CD8-positive, alpha-beta memory T cell (primary cell): ENCODE measurements around the gene DEFB123. TPM values are rescaled to one million over a fixed set of nuclear protein-coding genes. Genes with fewer than 3 reads are reported as not detected.
A peak's percentile ranks its signal among the peaks of the same experiment; 100 is the strongest.

Experiments
- CTCF ChIA-PET: fragments of 350-600 bp; sonication (Branson Sonifier 250); formaldehyde crosslinking; loops from one replicate; lab custom pipeline; 2021; ENCODE audit warnings: antibody characterized with exemption; lab: Charles Lee
- POLR2A ChIA-PET: fragments of 350-600 bp; sonication (Branson Sonifier 250); formaldehyde crosslinking; loops from one replicate; lab custom pipeline; 2021; ENCODE audit warnings: antibody characterized with exemption; lab: Charles Lee
- DNase-seq, 5 donors: peaks; one replicate each; pipeline versions ENCODE4 v3.0.0 to v3.0.0-alpha.2; 2020 to 2022; ENCODE audit warnings: mixed read lengths in 1 of 5
- H3K27ac ChIP-seq: one replicate; pipeline ENCODE4 v1.7.0; 2013; ENCODE audit warnings: low read depth, mild to moderate bottlenecking, low read length, moderate library complexity
- H3K27me3 ChIP-seq: 2 replicates; pipeline ENCODE4 v1.7.0; 2013; ENCODE audit warnings: low read length, mild to moderate bottlenecking; ENCODE audit not compliant: insufficient read depth, poor library complexity, severe bottlenecking
- H3K36me3 ChIP-seq: 2 replicates; pipeline ENCODE4 v1.7.0; 2013; ENCODE audit warnings: mild to moderate bottlenecking, low read length, moderate library complexity; ENCODE audit not compliant: insufficient read depth
- H3K4me1 ChIP-seq: 2 replicates; pipeline ENCODE4 v1.7.0; 2013; ENCODE audit warnings: mild to moderate bottlenecking, low read length, moderate library complexity; ENCODE audit not compliant: insufficient read depth
- H3K4me3 ChIP-seq: 2 replicates; pipeline ENCODE4 v1.7.0; 2013; ENCODE audit warnings: mild to moderate bottlenecking, low read length
- H3K9me3 ChIP-seq: 2 replicates; pipeline ENCODE4 v1.7.0; 2013; ENCODE audit warnings: mild to moderate bottlenecking, low read length
- H3K27ac Mint-ChIP-seq, 8 donors: one replicate each; pipeline ENCODE4 v1.8.0; 2020 to 2021; ENCODE audit warnings: mixed read lengths in 8 of 8, mild to moderate bottlenecking in 6 of 8, inconsistent platforms in 3 of 8, moderate library complexity in 3 of 8
- H3K27me3 Mint-ChIP-seq, 2 donors: one replicate each; pipeline ENCODE4 v1.8.0; 2020 to 2021; ENCODE audit warnings: mixed read lengths in 2 of 2, mild to moderate bottlenecking in 1 of 2, moderate library complexity in 1 of 2
- H3K36me3 Mint-ChIP-seq, 3 donors: one replicate each; pipeline ENCODE4 v1.8.0; 2020 to 2021; ENCODE audit warnings: mixed read lengths in 3 of 3, inconsistent platforms in 1 of 3, mild to moderate bottlenecking in 1 of 3
- H3K4me1 Mint-ChIP-seq, 3 donors: one replicate each; pipeline ENCODE4 v1.8.0; 2020 to 2021; ENCODE audit warnings: mixed read lengths in 3 of 3, inconsistent platforms in 1 of 3, mild to moderate bottlenecking in 1 of 3
- H3K4me3 Mint-ChIP-seq, 7 donors: one replicate each; pipeline ENCODE4 v1.8.0; 2020 to 2021; ENCODE audit warnings: mixed read lengths in 7 of 7, mild to moderate bottlenecking in 6 of 7, moderate library complexity in 4 of 7, inconsistent platforms in 2 of 7
- H3K9me3 Mint-ChIP-seq, 5 donors: one replicate each; pipeline ENCODE4 v1.8.0; 2020 to 2022; ENCODE audit warnings: mixed read lengths in 5 of 5, mild to moderate bottlenecking in 3 of 5, moderate library complexity in 2 of 5, inconsistent platforms in 1 of 5
- polyA plus RNA-seq: library from polyadenylated mRNA; unstranded; fragments of 300-500 nt; fragmentation: Illumina TruSeq; gene quantifications from one replicate; pipeline ENCODE4 v1.2.3, GENCODE V29; 2021
- total RNA-seq, 2 experiments: library from RNA; stranded (reverse); gene quantifications; one replicate each; pipeline ENCODE4 v1.2.3, GENCODE V29; 2021

Gene DEFB123
- total and polyA plus RNA-seq, 3 experiments from 2014 or later = not detected

- Mint-ChIP-seq H3K27ac (no peak overlapping the region), H3K4me1 (peaks cover 10 to 11% (median 10%) of the 10 kb centered on the region in 3 donors), H3K27me3 (peaks cover 36 to 51% of the 10 kb centered on the region in 2 donors), H3K36me3 (no peaks in the 10 kb centered on the region), H3K9me3 (peaks cover 0 to 4% (median 0%) of the 10 kb centered on the region in 5 donors), H3K4me3 (no peak overlapping the region)
- H3K4me1 ChIP-seq = no peaks in the 10 kb centered on the region
- no peak overlapping the region for H3K4me3 ChIP-seq
- H3K36me3 ChIP-seq = no peaks in the 10 kb centered on the region
- no peaks in the 10 kb centered on the region for H3K27me3 ChIP-seq
- H3K9me3 ChIP-seq = no peaks in the 10 kb centered on the region
- CTCF ChIA-PET = interaction anchor here (0.9 to 2.4 kb wide), 2 partner anchors 15 to 27 kb away, joined by 3 to 8 read pairs; no protein-coding TSS in a partner anchor
- POLR2A ChIA-PET = no interaction called here
- DNase-seq = no peak
- H3K27ac ChIP-seq = no peak overlapping the region
Observed at GRCh38 chr20:31475472-31476293, 35.3 kb downstream of the DEFB123 start.

GRCh38 chr20:31476294-31476585, 35.8 kb downstream of the DEFB123 start:
- POLR2A ChIA-PET = no interaction called here

GRCh38 chr20:31476643-31477215, 36.3 kb downstream of the DEFB123 start:
- CTCF ChIA-PET = no interaction called here
- H3K4me3 Mint-ChIP-seq = no peak overlapping the region
- peaks cover 0 to 4% (median 0%) of the 10 kb centered on the region in 5 donors for H3K9me3 Mint-ChIP-seq
- no peak overlapping the region for H3K27ac Mint-ChIP-seq
- Histone ChIP-seq H3K27me3 (no peaks in the 10 kb centered on the region), H3K9me3 (no peaks in the 10 kb centered on the region), H3K4me1 (no peaks in the 10 kb centered on the region), H3K36me3 (no peaks in the 10 kb centered on the region), H3K27ac (no peak overlapping the region), H3K4me3 (no peak overlapping the region)
- no peaks in the 10 kb centered on the region for H3K36me3 Mint-ChIP-seq
- no peak for DNase-seq
- H3K4me1 Mint-ChIP-seq = peaks cover 10 to 11% (median 10%) of the 10 kb centered on the region in 3 donors
- POLR2A ChIA-PET = no interaction called here
- peaks cover 36 to 58% of the 10 kb centered on the region in 2 donors for H3K27me3 Mint-ChIP-seq

More at GRCh38 chr20:31476294-31476585, 35.8 kb downstream of the DEFB123 start:
- DNase-seq = no peak
- no peaks in the 10 kb centered on the region for H3K4me1 ChIP-seq
- no peaks in the 10 kb centered on the region for H3K27me3 ChIP-seq
- Mint-ChIP-seq H3K9me3 (peaks cover 0 to 4% (median 0%) of the 10 kb centered on the region in 5 donors), H3K27ac (no peak overlapping the region), H3K4me1 (peaks cover 10 to 11% (median 10%) of the 10 kb centered on the region in 3 donors), H3K4me3 (no peak overlapping the region), H3K27me3 (peaks cover 36 to 53% of the 10 kb centered on the region in 2 donors), H3K36me3 (no peaks in the 10 kb centered on the region)
- H3K9me3 ChIP-seq = no peaks in the 10 kb centered on the region
- H3K36me3 ChIP-seq = no peaks in the 10 kb centered on the region
- CTCF ChIA-PET = no interaction called here
- H3K27ac ChIP-seq = no peak overlapping the region
- H3K4me3 ChIP-seq = no peak overlapping the region

GRCh38 chr20:31484001-31484400, 43.6 kb downstream of the DEFB123 start:
- no peak overlapping the region for H3K4me3 Mint-ChIP-seq
- DNase-seq = no peak
- CTCF ChIA-PET = no interaction called here

GRCh38 chr20:31485450-31486339, 45.3 kb downstream of the DEFB123 start:
- Histone ChIP-seq H3K9me3 (no peaks in the 10 kb centered on the region), H3K27me3 (peaks cover 5% of the 10 kb centered on the region), H3K4me1 (no peaks in the 10 kb centered on the region), H3K4me3 (no peak overlapping the region), H3K27ac (no peak overlapping the region), H3K36me3 (no peaks in the 10 kb centered on the region)
- POLR2A ChIA-PET = no interaction called here
- H3K4me3 Mint-ChIP-seq = no peak overlapping the region
- no peak overlapping the region for H3K27ac Mint-ChIP-seq
- DNase-seq = no peak
- CTCF ChIA-PET = interaction anchor here (0.6 to 1.6 kb wide), 2 partner anchors 17 to 28 kb away, joined by 3 to 8 read pairs; no protein-coding TSS in a partner anchor
- H3K9me3 Mint-ChIP-seq = no peaks in the 10 kb centered on the region
- H3K36me3 Mint-ChIP-seq = peaks cover 0 to 2% (median 0%) of the 10 kb centered on the region in 3 donors
- H3K4me1 Mint-ChIP-seq = peaks cover 0 to 5% (median 0%) of the 10 kb centered on the region in 3 donors
- peaks cover 22 to 53% of the 10 kb centered on the region in 2 donors for H3K27me3 Mint-ChIP-seq

More at GRCh38 chr20:31484001-31484400, 43.6 kb downstream of the DEFB123 start:
- POLR2A ChIA-PET = no interaction called here
- Mint-ChIP-seq H3K9me3 (no peaks in the 10 kb centered on the region), H3K27me3 (peaks cover 18 to 54% of the 10 kb centered on the region in 2 donors), H3K36me3 (peaks cover 0 to 2% (median 0%) of the 10 kb centered on the region in 3 donors), H3K4me1 (peaks cover 0 to 5% (median 0%) of the 10 kb centered on the region in 3 donors), H3K27ac (peak overlapping the region in 1 of 8 donors; percentile 58)
- Histone ChIP-seq H3K36me3 (no peaks in the 10 kb centered on the region), H3K4me3 (no peak overlapping the region), H3K4me1 (no peaks in the 10 kb centered on the region), H3K27ac (no peak overlapping the region), H3K9me3 (no peaks in the 10 kb centered on the region), H3K27me3 (peaks cover 5% of the 10 kb centered on the region)

- Histone ChIP-seq H3K36me3 (no peaks in the 10 kb centered on the region), H3K4me3 (no peak overlapping the region), H3K9me3 (no peaks in the 10 kb centered on the region), H3K27me3 (peaks cover 5% of the 10 kb centered on the region), H3K27ac (no peak overlapping the region), H3K4me1 (no peaks in the 10 kb centered on the region)
- POLR2A ChIA-PET = no interaction called here
- Mint-ChIP-seq H3K36me3 (no peaks in the 10 kb centered on the region), H3K4me3 (no peak overlapping the region), H3K27ac (no peak overlapping the region), H3K27me3 (peaks cover 20 to 40% of the 10 kb centered on the region in 2 donors), H3K9me3 (no peaks in the 10 kb centered on the region), H3K4me1 (peaks cover 0 to 5% (median 0%) of the 10 kb centered on the region in 3 donors)
- no peak for DNase-seq
- CTCF ChIA-PET = no interaction called here
Observed at GRCh38 chr20:31488115-31488514, 47.7 kb downstream of the DEFB123 start.

- Mint-ChIP-seq H3K36me3 (peaks cover 0 to 2% (median 0%) of the 10 kb centered on the region in 3 donors), H3K27ac (no peak overlapping the region), H3K4me1 (peaks cover 0 to 5% (median 0%) of the 10 kb centered on the region in 3 donors), H3K9me3 (no peaks in the 10 kb centered on the region), H3K27me3 (peaks cover 20 to 34% of the 10 kb centered on the region in 2 donors), H3K4me3 (no peak overlapping the region)
- ChIA-PET POLR2A (no interaction called here), CTCF (no interaction called here)
- peaks cover 5% of the 10 kb centered on the region for H3K27me3 ChIP-seq
- H3K27ac ChIP-seq = no peak overlapping the region
- no peaks in the 10 kb centered on the region for H3K4me1 ChIP-seq
- no peaks in the 10 kb centered on the region for H3K9me3 ChIP-seq
- no peaks in the 10 kb centered on the region for H3K36me3 ChIP-seq
- DNase-seq = no peak
- H3K4me3 ChIP-seq = no peak overlapping the region
Observed at GRCh38 chr20:31489152-31489551, 48.7 kb downstream of the DEFB123 start.
